GDM1 (cell line): ENCODE results near the gene UGT1A8.

Experiments
- DNase-seq: peaks from one replicate; lab custom pipeline; 2025; lab: John Stamatoyannopoulos, UW

Gene UGT1A8

GRCh38 chr2:233819884-233820773 is 202.7 kb downstream of the UGT1A8 start:
- DNase-seq: no peak

- no peak for DNase-seq
Observed at GRCh38 chr2:233820774-233821105, 203.3 kb downstream of the UGT1A8 start.

GRCh38 chr2:233821196-233821595 is 203.8 kb downstream of the UGT1A8 start:
- DNase-seq: no peak

- no peak for DNase-seq
Observed at GRCh38 chr2:233821709-233822100, 204.3 kb downstream of the UGT1A8 start.

- DNase-seq: no peak
Observed at GRCh38 chr2:233822101-233822771, 204.8 kb downstream of the UGT1A8 start.
